H1 (cell line): Measurements from ENCODE around the gene FRMD4A.

ENCODE experiments used
- CEBPB ChIP-seq: IDR thresholded peaks from 2 replicates; pipeline ENCODE4 v1.6.1; 2012; ENCODE audit warnings: low read depth, low read length
- CHD1 ChIP-seq: IDR thresholded peaks from 2 replicates; pipeline ENCODE4 v1.6.1; 2012; ENCODE audit warnings: low read depth, low read length, improper control_type of control experiment
- CTCF ChIP-seq, 3 experiments: IDR thresholded peaks; 1 replicate in 2 of 3; 2 replicates in 1 of 3; pipeline versions ENCODE4 v1.5.1 to v1.6.1; 2011; ENCODE audit warnings: low read length in 3 of 3, mild to moderate bottlenecking in 3 of 3, inconsistent platforms in 2 of 3, low read depth in 1 of 3, moderate library complexity in 1 of 3; ENCODE audit not compliant: insufficient read depth in 1 of 3; ENCODE audit errors: control extremely low read depth in 1 of 3
- EP300 ChIP-seq, 2 experiments: IDR thresholded peaks; 1 replicate in 1 of 2; 2 replicates in 1 of 2; pipeline ENCODE4 v1.6.1; 2011 to 2012; ENCODE audit warnings: low read depth in 2 of 2, low read length in 2 of 2, mild to moderate bottlenecking in 2 of 2, borderline replicate concordance in 1 of 2, inconsistent platforms in 1 of 2, moderate library complexity in 1 of 2
- EZH2 ChIP-seq: fragments of 200-600 bp; sonication (generic); IDR thresholded peaks from 2 replicates; pipeline ENCODE4 v1.7.1; 2012; ENCODE audit warnings: low read depth, mild to moderate bottlenecking, moderate library complexity, low read length, inconsistent platforms; ENCODE audit not compliant: severe bottlenecking
- JUN ChIP-seq: IDR thresholded peaks from 2 replicates; pipeline ENCODE4 v1.6.1; 2011; ENCODE audit warnings: low read depth, mild to moderate bottlenecking, improper control_type of control experiment, low read length
- RAD21 ChIP-seq, 2 experiments: IDR thresholded peaks in 1 of 2; conservative IDR thresholded peaks in 1 of 2; 2 replicates each; pipeline ENCODE4 v1.6.1; 2011; ENCODE audit warnings: low read depth in 2 of 2, low read length in 2 of 2, improper control_type of control experiment in 1 of 2, inconsistent platforms in 1 of 2, mild to moderate bottlenecking in 1 of 2, moderate library complexity in 1 of 2
- SIX5 ChIP-seq: IDR thresholded peaks from 2 replicates; pipeline ENCODE4 v1.6.1; 2011; ENCODE audit warnings: mild to moderate bottlenecking, low read depth, low read length
- ZNF274 ChIP-seq: IDR thresholded peaks from 2 replicates; pipeline ENCODE4 v1.7.0; 2012; ENCODE audit warnings: low read length, borderline replicate concordance; ENCODE audit errors: extremely low read depth
- TF ChIP-seq, protein P1 (sequence below): IDR thresholded peaks from 2 replicates; pipeline ENCODE4 v1.6.1; 2012; ENCODE audit warnings: low read length, inconsistent platforms

DNA sequence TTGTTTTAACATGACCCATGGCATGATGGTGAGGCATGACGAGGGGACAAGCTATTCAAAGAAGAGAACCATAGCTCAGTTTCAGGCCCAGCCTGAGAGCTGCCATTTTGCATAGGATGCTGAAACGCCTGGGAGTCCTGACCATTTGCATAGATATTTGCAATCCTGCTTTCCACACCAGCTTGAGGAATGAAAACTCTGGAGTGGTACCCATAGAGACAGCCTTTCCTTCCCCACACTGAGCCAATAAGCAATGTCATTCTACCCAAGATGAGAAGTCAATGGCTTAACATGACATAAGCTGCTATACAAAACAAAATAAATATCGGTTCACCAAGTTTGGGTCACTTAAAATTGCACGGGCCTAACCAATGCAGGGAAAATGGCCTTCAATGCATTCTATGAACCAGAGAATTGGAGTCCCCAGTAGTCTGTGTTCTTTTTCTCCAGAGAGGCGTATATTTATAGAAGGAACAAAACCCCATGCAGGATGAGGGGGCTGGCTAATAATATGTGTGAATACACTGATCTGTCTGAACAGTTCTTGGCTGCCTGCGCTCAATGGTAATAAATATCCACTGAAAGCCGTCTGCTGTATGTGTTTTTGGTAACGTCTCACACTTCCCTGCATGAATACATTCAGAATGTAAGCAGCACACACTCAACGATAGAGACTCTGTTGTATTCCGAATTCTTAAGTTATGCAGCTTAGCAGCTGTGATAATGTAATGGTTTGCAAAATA is 329.3 kb downstream of the FRMD4A start:
- TF ChIP-seq, protein P1, sequence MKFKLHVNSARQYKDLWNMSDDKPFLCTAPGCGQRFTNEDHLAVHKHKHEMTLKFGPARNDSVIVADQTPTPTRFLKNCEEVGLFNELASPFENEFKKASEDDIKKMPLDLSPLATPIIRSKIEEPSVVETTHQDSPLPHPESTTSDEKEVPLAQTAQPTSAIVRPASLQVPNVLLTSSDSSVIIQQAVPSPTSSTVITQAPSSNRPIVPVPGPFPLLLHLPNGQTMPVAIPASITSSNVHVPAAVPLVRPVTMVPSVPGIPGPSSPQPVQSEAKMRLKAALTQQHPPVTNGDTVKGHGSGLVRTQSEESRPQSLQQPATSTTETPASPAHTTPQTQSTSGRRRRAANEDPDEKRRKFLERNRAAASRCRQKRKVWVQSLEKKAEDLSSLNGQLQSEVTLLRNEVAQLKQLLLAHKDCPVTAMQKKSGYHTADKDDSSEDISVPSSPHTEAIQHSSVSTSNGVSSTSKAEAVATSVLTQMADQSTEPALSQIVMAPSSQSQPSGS = no peak
- TF ChIP-seq ZNF274 = no peak
- TF ChIP-seq JUN = no peak
- TF ChIP-seq CTCF (IDR thresholded peaks at IDR 0.05; ENCODE audit: control extremely low read depth in 1 of 3, insufficient read depth in 1 of 3, low read depth in 1 of 3, low read length in 3 of 3) = no peak
- TF ChIP-seq CEBPB = no peak
- no peak for TF ChIP-seq SIX5
- no peak for TF ChIP-seq CHD1
- TF ChIP-seq RAD21 (IDR thresholded peaks at IDR 0.05 in 1 of 2, conservative IDR thresholded peaks at IDR 0.05 in 1 of 2; ENCODE audit: low read depth in 2 of 2, low read length in 2 of 2) = no peak
- no peak for TF ChIP-seq EP300 (IDR thresholded peaks at IDR 0.05; ENCODE audit: borderline replicate concordance in 1 of 2, low read depth in 2 of 2, low read length in 2 of 2)
- no peak for TF ChIP-seq EZH2
